Heart right ventricle (tissue), 16 donors: Measurements from ENCODE around the gene IL36A. TPM values are rescaled to one million over a fixed set of nuclear protein-coding genes. Genes with fewer than 3 reads are reported as not detected.

Source experiments
- ATAC-seq, 8 donors: fragments of 200-7000 bp; cut with Tn5 transposase; one replicate each; pipeline ENCODE4 v1.9.1; 2020; ENCODE audit warnings: mild to moderate bottlenecking in 8 of 8, moderate library complexity in 8 of 8, moderate number of reproducible peaks in 1 of 8
- DNase-seq, 2 donors: peaks; one replicate each; pipeline ENCODE4 v3.0.0-alpha.2; 2020
- H3K27ac ChIP-seq, 10 donors: fragments of 200-600 bp; sonication (generic) in 2 of 10; one replicate each; pipeline versions ENCODE4 v1.5.0 to v1.8.0; 2020 to 2022; ENCODE audit warnings: mild to moderate bottlenecking in 3 of 10
- H3K27me3 ChIP-seq, 7 donors: fragments of 200-600 bp; one replicate each; pipeline ENCODE4 v1.8.0; 2021 to 2022; ENCODE audit warnings: mild to moderate bottlenecking in 2 of 7
- H3K36me3 ChIP-seq, 9 donors: fragments of 200-600 bp; sonication (generic) in 1 of 9; one replicate each; pipeline versions ENCODE4 v1.5.0 to v1.8.0; 2020 to 2022; ENCODE audit warnings: mild to moderate bottlenecking in 2 of 9
- H3K4me1 ChIP-seq, 9 donors: fragments of 200-600 bp; sonication (generic) in 1 of 9; one replicate each; pipeline versions ENCODE4 v1.5.0 to v1.8.0; 2020 to 2022; ENCODE audit warnings: mild to moderate bottlenecking in 4 of 9
- H3K4me3 ChIP-seq, 10 donors: fragments of 200-600 bp; sonication (generic) in 2 of 10; one replicate each; pipeline versions ENCODE4 v1.5.0 to v1.8.0; 2020 to 2022; ENCODE audit warnings: mild to moderate bottlenecking in 7 of 10, moderate library complexity in 2 of 10
- H3K9me3 ChIP-seq, 11 donors: fragments of 200-600 bp in 10 of 11; sonication (generic) in 2 of 11; one replicate each; pipeline versions ENCODE4 v1.5.0 to v1.8.0; 2013 to 2022; ENCODE audit warnings: mild to moderate bottlenecking in 2 of 11, control low read depth in 1 of 11, moderate library complexity in 1 of 11
- WGBS, 2 donors: extraction: QIAGEN DNeasy Blood & Tissue Kit; methylation state at CpG; one replicate each; pipeline ENCODE4 v1.1.7; 2013; ENCODE audit warnings: inconsistent platforms in 1 of 2; 5-methylcytosine and 5-hydroxymethylcytosine counted together
- intact Hi-C, 10 donors: fragments of 100-400 bp; cut with DNase I; formaldehyde crosslinking; loops; one replicate each; pipeline versions ENCODE4 v1.11.1 to v1.14.2; 2022
- polyA plus RNA-seq, 2 donors: library from polyadenylated mRNA; stranded (reverse); fragments of 200-250 nt; gene quantifications; one replicate each; pipeline ENCODE4 v1.2.3, GENCODE V29; 2013
- total RNA-seq, 10 donors: library from RNA; stranded (reverse); fragmentation: NEBNext Ultra II Directional in 3 of 10; extraction: Animal tissue kit (Norgen Biotek cat#: 25700) in 3 of 10; gene quantifications; one replicate each; pipeline versions ENCODE4 v1.2.1 to v1.2.4, GENCODE V29; 2021 to 2023
- TF ChIP-seq, protein P1 (sequence below), 9 donors: fragments of 200-600 bp; sonication (generic) in 2 of 9; IDR thresholded peaks; one replicate each; pipeline versions ENCODE4 v1.5.0 to v1.8.0; 2021 to 2022; ENCODE audit warnings: antibody characterized with exemption in 9 of 9, mild to moderate bottlenecking in 5 of 9, moderate library complexity in 1 of 9
- donor health status: Arrhythmogenic right ventricular cardiomyopathy.
- donor health status: ischemic (EF 13 %, LVEDD 7.1; RV severe dilation, severe dysfunction).
- donor health status: healthy with polysubstance abuse.
- donor health status: DM: no; HTN: yes; CAD: no.
- donor health status: DM: no; HTN: no; CAD: no.
- donor health status: ischemic (EF 25% LVEDD 6.9; RV normal size, moderate dysfunction).
- donor health status: ischemic (EF 25% LVEDD 5.7; RV mildly dilated, moderate dysfunction).
- donor health status: healthy.
- donor health status: DM: yes; HTN: yes; CAD: no.
- donor health status: Ischemic cardiomyopathy.
- donor health status: ischemic (EF 35%, LVEDD 5.7; RV mildly dilated, moderate dysfunction).
- donor health status: nonischemic (EF 11% LVEDD 7.7; RV severe dilation, severe dysfunction).
- donor health status: DM: yes; HTN: yes; CAD: no.
- donor health status: PGD.
- donor health status: ischemic (EF 29% LVEDD 5.4; RV normal size, mild dysfunction).
- donor health status: nonischemic (EF 23%, LVEDD 6.1; RV moderate dilation, normal function).

The IL36A gene
- total and polyA plus RNA-seq, 12 donors = not detected

DNA sequence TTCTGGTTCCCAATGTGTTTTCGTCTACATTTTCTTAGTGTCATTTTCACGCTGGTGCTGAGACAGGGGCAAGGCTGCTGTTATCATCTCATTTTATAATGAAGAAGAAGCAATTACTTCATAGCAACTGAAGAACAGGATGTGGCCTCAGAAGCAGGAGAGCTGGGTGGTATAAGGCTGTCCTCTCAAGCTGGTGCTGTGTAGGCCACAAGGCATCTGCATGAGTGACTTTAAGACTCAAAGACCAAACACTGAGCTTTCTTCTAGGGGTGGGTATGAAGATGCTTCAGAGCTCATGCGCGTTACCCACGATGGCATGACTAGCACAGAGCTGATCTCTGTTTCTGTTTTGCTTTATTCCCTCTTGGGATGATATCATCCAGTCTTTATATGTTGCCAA lies 20.2 kb upstream of the IL36A start:
- no peaks in the 10 kb centered on the region for H3K36me3 ChIP-seq
- intact Hi-C loops = no loop called here
- WGBS, 2 donors = 79 to 90% methylated on average over 5 of the region's 5 CpGs

GRCh38 chr2:112989611-112990010 lies 15.6 kb upstream of the IL36A start:
- no peak overlapping the region for H3K27ac ChIP-seq
- H3K27me3 ChIP-seq = peaks cover 0 to 5% (median 0%) of the 10 kb centered on the region in 7 donors
- DNase-seq (no peak), ATAC-seq (no peak)
- no peaks in the 10 kb centered on the region for H3K4me1 ChIP-seq
- TF ChIP-seq, protein P1, sequence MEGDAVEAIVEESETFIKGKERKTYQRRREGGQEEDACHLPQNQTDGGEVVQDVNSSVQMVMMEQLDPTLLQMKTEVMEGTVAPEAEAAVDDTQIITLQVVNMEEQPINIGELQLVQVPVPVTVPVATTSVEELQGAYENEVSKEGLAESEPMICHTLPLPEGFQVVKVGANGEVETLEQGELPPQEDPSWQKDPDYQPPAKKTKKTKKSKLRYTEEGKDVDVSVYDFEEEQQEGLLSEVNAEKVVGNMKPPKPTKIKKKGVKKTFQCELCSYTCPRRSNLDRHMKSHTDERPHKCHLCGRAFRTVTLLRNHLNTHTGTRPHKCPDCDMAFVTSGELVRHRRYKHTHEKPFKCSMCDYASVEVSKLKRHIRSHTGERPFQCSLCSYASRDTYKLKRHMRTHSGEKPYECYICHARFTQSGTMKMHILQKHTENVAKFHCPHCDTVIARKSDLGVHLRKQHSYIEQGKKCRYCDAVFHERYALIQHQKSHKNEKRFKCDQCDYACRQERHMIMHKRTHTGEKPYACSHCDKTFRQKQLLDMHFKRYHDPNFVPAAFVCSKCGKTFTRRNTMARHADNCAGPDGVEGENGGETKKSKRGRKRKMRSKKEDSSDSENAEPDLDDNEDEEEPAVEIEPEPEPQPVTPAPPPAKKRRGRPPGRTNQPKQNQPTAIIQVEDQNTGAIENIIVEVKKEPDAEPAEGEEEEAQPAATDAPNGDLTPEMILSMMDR (IDR thresholded peaks at IDR 0.05) = no peak
- H3K36me3 ChIP-seq = no peaks in the 10 kb centered on the region
- H3K4me3 ChIP-seq = no peak overlapping the region
- peaks cover 0 to 45% (median 20%) of the 10 kb centered on the region in 11 donors for H3K9me3 ChIP-seq
- intact Hi-C loops = no loop called here
- WGBS, 2 donors = 75 to 76% methylated on average over 3 of the region's 3 CpGs

More for the DNA sequence above, 20.2 kb upstream of the IL36A start:
- ATAC-seq = no peak
- no peak overlapping the region for H3K4me3 ChIP-seq
- H3K9me3 ChIP-seq = peaks cover 0 to 15% (median 5%) of the 10 kb centered on the region in 11 donors
- H3K27ac ChIP-seq = no peak overlapping the region
- no peaks in the 10 kb centered on the region for H3K4me1 ChIP-seq
- TF ChIP-seq, protein P1 (IDR thresholded peaks at IDR 0.05) = no peak
- DNase-seq = no peak
- peaks cover 0 to 16% (median 0%) of the 10 kb centered on the region in 7 donors for H3K27me3 ChIP-seq

DNA sequence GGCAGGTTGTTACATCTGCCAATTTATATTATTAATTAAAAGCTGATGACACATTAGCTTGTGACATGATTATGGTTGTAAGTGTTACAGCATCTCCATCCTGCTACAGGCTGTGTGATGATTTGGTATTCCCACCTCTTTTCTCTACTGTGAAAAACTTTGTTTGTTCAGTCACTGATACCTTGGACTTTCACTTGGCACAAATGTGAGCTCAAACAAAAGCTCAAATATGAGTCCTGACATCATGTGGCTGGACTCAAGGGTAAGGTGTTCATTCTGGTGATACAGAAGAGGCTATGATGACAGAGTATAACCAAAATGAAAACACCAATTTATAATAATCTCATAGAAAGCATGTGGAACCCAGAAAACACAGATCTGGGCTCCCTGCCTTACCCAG lies 11.4 kb upstream of the IL36A start:
- H3K9me3 ChIP-seq = peaks cover 0 to 45% (median 20%) of the 10 kb centered on the region in 11 donors
- intact Hi-C loops = no loop called here

DNA sequence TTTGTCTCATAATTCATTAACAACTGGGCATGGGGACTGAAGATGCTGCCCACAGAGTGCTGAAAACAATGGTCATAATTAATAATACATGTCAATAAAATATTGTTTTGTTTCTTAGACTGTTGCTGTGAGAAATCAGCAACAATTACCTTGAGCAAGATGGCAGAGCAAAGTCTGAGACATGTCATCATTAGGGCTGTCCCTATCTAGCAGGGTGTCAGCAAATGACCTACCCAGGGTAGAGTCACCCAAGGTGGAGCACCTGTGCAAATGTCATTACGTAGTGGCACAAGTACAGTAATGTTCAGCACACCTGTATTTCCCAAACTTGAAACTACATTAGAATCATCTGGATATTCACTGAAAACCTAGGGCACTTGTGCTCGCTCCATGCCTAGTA lies 10.6 kb upstream of the IL36A start:
- 85 to 89% methylated on average over 2 of the region's 2 CpGs for WGBS, 2 donors
- DNase-seq = no peak
- H3K4me3 ChIP-seq = no peak overlapping the region
- H3K36me3 ChIP-seq = no peaks in the 10 kb centered on the region
- ATAC-seq = no peak
- intact Hi-C loops = no loop called here
- TF ChIP-seq, protein P1 (IDR thresholded peaks at IDR 0.05) = no peak
- H3K4me1 ChIP-seq = no peaks in the 10 kb centered on the region
- peaks cover 0 to 5% (median 0%) of the 10 kb centered on the region in 7 donors for H3K27me3 ChIP-seq
- H3K9me3 ChIP-seq = peaks cover 0 to 40% (median 15%) of the 10 kb centered on the region in 11 donors
- H3K27ac ChIP-seq = no peak overlapping the region

More for the DNA sequence above, 11.4 kb upstream of the IL36A start:
- ATAC-seq (no peak), DNase-seq (no peak)
- H3K27ac ChIP-seq = no peak overlapping the region
- TF ChIP-seq, protein P1 (IDR thresholded peaks at IDR 0.05) = no peak
- no peak overlapping the region for H3K4me3 ChIP-seq
- H3K4me1 ChIP-seq = no peaks in the 10 kb centered on the region
- H3K27me3 ChIP-seq = peaks cover 0 to 5% (median 0%) of the 10 kb centered on the region in 7 donors
- H3K36me3 ChIP-seq = no peaks in the 10 kb centered on the region
